IPS-NIHi7 (cell line): ENCODE data around the gene PKNOX2.

ENCODE experiments used
- DNase-seq: peaks from one replicate; pipeline ENCODE4 v3.0.0; 2012; ENCODE audit warnings: mixed read lengths; ENCODE audit errors: extremely low spot score

The PKNOX2 gene

GRCh38 chr11:125154378-125155099 lies 10.0 kb upstream of the PKNOX2 start:
- DNase-seq = no peak

GRCh38 chr11:125155100-125155444 lies 9.5 kb upstream of the PKNOX2 start:
- no peak for DNase-seq

GRCh38 chr11:125155767-125156166 lies 8.8 kb upstream of the PKNOX2 start:
- no peak for DNase-seq

GRCh38 chr11:125156346-125157117 lies 8.0 kb upstream of the PKNOX2 start:
- DNase-seq = no peak

- no peak for DNase-seq
Measured at GRCh38 chr11:125157118-125157733, 7.3 kb upstream of the PKNOX2 start.

- no peak for DNase-seq
Measured at GRCh38 chr11:125157953-125158680, 6.4 kb upstream of the PKNOX2 start.

GRCh38 chr11:125162743-125163142 lies 1.8 kb upstream of the PKNOX2 start:
- peak; percentile 58 for DNase-seq

GRCh38 chr11:125163431-125164063 lies 1.0 kb upstream of the PKNOX2 start:
- peak; percentile 63 for DNase-seq

- no peak for DNase-seq
Measured at GRCh38 chr11:125164091-125164421, 495 bp upstream of the PKNOX2 start.

- DNase-seq = no peak
Measured at GRCh38 chr11:125165111-125165842, 726 bp downstream of the PKNOX2 start.

- DNase-seq = peak; percentile 42
Measured at GRCh38 chr11:125165843-125166763, 1.6 kb downstream of the PKNOX2 start.

- no peak for DNase-seq
Measured at GRCh38 chr11:125166764-125167291, 2.3 kb downstream of the PKNOX2 start.

- DNase-seq = peak; percentile 40
Measured at GRCh38 chr11:125167292-125167953, 2.9 kb downstream of the PKNOX2 start.

GRCh38 chr11:125167954-125168835 lies 3.6 kb downstream of the PKNOX2 start:
- no peak for DNase-seq

GRCh38 chr11:125168918-125169456 lies 4.4 kb downstream of the PKNOX2 start:
- no peak for DNase-seq

GRCh38 chr11:125170001-125170509 lies 5.5 kb downstream of the PKNOX2 start:
- DNase-seq = peak; percentile 34

- DNase-seq = peak; percentile 37
Measured at GRCh38 chr11:125170510-125171031, 6.0 kb downstream of the PKNOX2 start.
